IMR-90 (cell line): ENCODE measurements around the gene SLC10A6. TPM values are rescaled to one million over a fixed set of nuclear protein-coding genes. Genes with fewer than 3 reads are reported as not detected.

ENCODE experiments used
- ATAC-seq: fragments of 200-7000 bp; cut with Tn5 transposase; 2 replicates; pipeline ENCODE4 v1.9.1; 2020; ENCODE audit warnings: low read depth, mild to moderate bottlenecking, moderate library complexity
- BruUV-seq: library from RNA; stranded (reverse); fragments of 400-500 nt; replicated peaks from 2 replicates; lab custom pipeline; 2021; lab: Mats Ljungman, UMichigan
- CTCF ChIA-PET: fragments of 300-600 bp; formaldehyde crosslinking; extraction: SDS; loops from one replicate; lab custom pipeline; 2021; ENCODE audit warnings: antibody characterized with exemption; lab: Yijun Ruan, JAX
- POLR2A ChIA-PET: fragments of 300-600 bp; sonication (Branson Sonifier 250); formaldehyde crosslinking; loops from one replicate; lab custom pipeline; 2022; ENCODE audit warnings: antibody characterized with exemption; ENCODE audit not compliant: unreplicated experiment; lab: Charles Lee
- DNase-seq: peaks from one replicate; pipeline ENCODE4 v3.0.0; 2013
- H2AFZ ChIP-seq: replicated peaks from 2 replicates; pipeline ENCODE3; 2013; ENCODE audit warnings: low read length, mild to moderate bottlenecking; ENCODE audit not compliant: poor library complexity
- H2AK5ac ChIP-seq: 2 replicates; pipeline ENCODE4 v1.6.1; 2013; ENCODE audit warnings: low read depth, low read length, inconsistent platforms
- H2AK9ac ChIP-seq: replicated peaks from 2 replicates; pipeline ENCODE3; 2013; ENCODE audit warnings: mild to moderate bottlenecking, low read depth, low read length, moderate library complexity; ENCODE audit not compliant: poor library complexity
- H2BK120ac ChIP-seq: 2 replicates; pipeline ENCODE4 v1.6.1; 2013; ENCODE audit warnings: low read depth, low read length, inconsistent platforms
- H2BK15ac ChIP-seq: 3 replicates; pipeline ENCODE4 v1.6.1; 2013; ENCODE audit warnings: low read depth, low read length, inconsistent platforms
- H2BK20ac ChIP-seq: 2 replicates; pipeline ENCODE4 v1.6.1; 2013; ENCODE audit warnings: low read depth, mild to moderate bottlenecking, inconsistent platforms, low read length, moderate library complexity
- H2BK5ac ChIP-seq: 2 replicates; pipeline ENCODE4 v1.6.1; 2013; ENCODE audit warnings: mild to moderate bottlenecking, low read depth, low read length, inconsistent platforms; ENCODE audit not compliant: poor library complexity, severe bottlenecking
- H3K14ac ChIP-seq: replicated peaks from 2 replicates; pipeline ENCODE4 v1.6.1; 2013; ENCODE audit warnings: low read depth, low read length, inconsistent platforms
- H3K18ac ChIP-seq: 2 replicates; pipeline ENCODE4 v1.6.1; 2013; ENCODE audit warnings: low read depth, low read length, control low read depth
- H3K23ac ChIP-seq: 2 replicates; pipeline ENCODE4 v1.6.1; 2013; ENCODE audit warnings: low read depth, low read length, inconsistent platforms
- H3K27ac ChIP-seq: 2 replicates; pipeline ENCODE4 v1.5.1; 2013; ENCODE audit warnings: mild to moderate bottlenecking, control low read depth, low read length; ENCODE audit not compliant: insufficient read depth
- H3K27me3 ChIP-seq: 2 replicates; pipeline ENCODE4 v1.6.1; 2013; ENCODE audit warnings: low read length; ENCODE audit not compliant: control insufficient read depth, insufficient read depth
- H3K36me3 ChIP-seq: 2 replicates; pipeline ENCODE4 v1.6.1; 2013; ENCODE audit warnings: low read length, mixed read lengths; ENCODE audit not compliant: control insufficient read depth, insufficient read depth
- H3K4ac ChIP-seq: 2 replicates; pipeline ENCODE4 v1.6.1; 2013; ENCODE audit warnings: low read depth, low read length, inconsistent platforms
- H3K4me1 ChIP-seq: 2 replicates; pipeline ENCODE4 v1.6.1; 2013; ENCODE audit warnings: low read length, mixed read lengths; ENCODE audit not compliant: control insufficient read depth, insufficient read depth
- H3K4me2 ChIP-seq: 2 replicates; pipeline ENCODE4 v1.6.1; 2013; ENCODE audit warnings: low read depth, mild to moderate bottlenecking, control low read depth, low read length, moderate library complexity
- H3K4me3 ChIP-seq: 2 replicates; pipeline ENCODE4 v1.5.1; 2013; ENCODE audit warnings: low read depth, mild to moderate bottlenecking, control low read depth, low read length, moderate library complexity; ENCODE audit not compliant: insufficient read depth
- H3K56ac ChIP-seq: 2 replicates; pipeline ENCODE4 v1.6.1; 2013; ENCODE audit warnings: low read length, inconsistent platforms; ENCODE audit not compliant: insufficient read depth; ENCODE audit errors: extremely low read depth
- H3K79me1 ChIP-seq, 2 experiments: 2 replicates each; pipeline ENCODE4 v1.6.1; 2013; ENCODE audit warnings: low read length in 2 of 2, inconsistent platforms in 1 of 2, low read depth in 1 of 2
- H3K9ac ChIP-seq: 2 replicates; pipeline ENCODE4 v1.6.1; 2013; ENCODE audit warnings: low read depth, low read length, control low read depth
- H3K9me1 ChIP-seq: 2 replicates; pipeline ENCODE4 v1.6.1; 2013; ENCODE audit warnings: low read length, inconsistent platforms; ENCODE audit not compliant: insufficient read depth
- H3K9me3 ChIP-seq: 2 replicates; pipeline ENCODE4 v1.6.1; 2013; ENCODE audit warnings: low read length; ENCODE audit not compliant: control insufficient read depth, insufficient read depth
- H4K20me1 ChIP-seq: 2 replicates; pipeline ENCODE4 v1.6.1; 2013; ENCODE audit warnings: low read length, inconsistent platforms; ENCODE audit not compliant: insufficient read depth
- H4K5ac ChIP-seq: 2 replicates; pipeline ENCODE4 v1.6.1; 2013; ENCODE audit warnings: mild to moderate bottlenecking, low read depth, low read length, control low read depth
- H4K8ac ChIP-seq, 2 experiments: 2 replicates each; pipeline ENCODE4 v1.6.1; 2013; ENCODE audit warnings: low read depth in 2 of 2, low read length in 2 of 2, control low read depth in 1 of 2, inconsistent platforms in 1 of 2
- H4K91ac ChIP-seq: 2 replicates; pipeline ENCODE4 v1.6.1; 2013; ENCODE audit warnings: low read depth, low read length, inconsistent platforms; ENCODE audit not compliant: insufficient read depth
- BHLHE40 ChIP-seq: fragments of 150-350 bp; IDR thresholded peaks from 2 replicates; pipeline ENCODE4 v1.6.1; 2016; ENCODE audit warnings: mild to moderate bottlenecking, low read depth, low read length
- CHD1 ChIP-seq: IDR thresholded peaks from 2 replicates; pipeline ENCODE4 v1.6.1; 2012; ENCODE audit warnings: low read depth, low read length, improper control_type of control experiment
- ELK1 ChIP-seq: fragments of 150-350 bp; IDR thresholded peaks from 2 replicates; pipeline ENCODE4 v1.6.1; 2016; ENCODE audit warnings: low read depth, mild to moderate bottlenecking, low read length, moderate library complexity, borderline replicate concordance
- FOS ChIP-seq: fragments of 150-350 bp; IDR thresholded peaks from 2 replicates; pipeline ENCODE4 v1.6.1; 2016; ENCODE audit warnings: low read depth, low read length
- MAFK ChIP-seq: IDR thresholded peaks from 2 replicates; pipeline ENCODE4 v1.6.1; 2012; ENCODE audit warnings: low read depth, low read length, improper control_type of control experiment
- MAZ ChIP-seq: IDR thresholded peaks from 2 replicates; pipeline ENCODE4 v1.6.1; 2012; ENCODE audit warnings: low read depth, mild to moderate bottlenecking, low read length, improper control_type of control experiment, moderate library complexity, borderline replicate concordance
- MXI1 ChIP-seq: IDR thresholded peaks from 2 replicates; pipeline ENCODE4 v1.6.1; 2012; ENCODE audit warnings: low read depth, mild to moderate bottlenecking, low read length, moderate library complexity, borderline replicate concordance
- POLR2A ChIP-seq: IDR thresholded peaks from 2 replicates; pipeline ENCODE4 v1.6.1; 2012; ENCODE audit warnings: mild to moderate bottlenecking, low read depth, low read length
- RAD21 ChIP-seq: IDR thresholded peaks from 2 replicates; pipeline ENCODE4 v1.6.1; 2012; ENCODE audit warnings: low read length, improper control_type of control experiment
- RCOR1 ChIP-seq: IDR thresholded peaks from 2 replicates; pipeline ENCODE4 v1.6.1; 2012; ENCODE audit warnings: mild to moderate bottlenecking, low read length, improper control_type of control experiment; ENCODE audit not compliant: insufficient replicate concordance
- RFX5 ChIP-seq: IDR thresholded peaks from 2 replicates; pipeline ENCODE4 v1.8.0; 2012; ENCODE audit warnings: low read depth, mild to moderate bottlenecking, low read length, moderate library complexity
- WGBS, 2 experiments: methylation state at CpG; one replicate each; pipeline versions ENCODE4 v1.1.5 to v1.1.7; 2013; ENCODE audit warnings: missing lambda C conversion rate in 2 of 2; ENCODE audit not compliant: insufficient read length in 1 of 2; ENCODE audit errors: extremely low coverage in 2 of 2; 5-methylcytosine and 5-hydroxymethylcytosine counted together
- dilution Hi-C: fragments of 300-500 bp; cut with HindIII; formaldehyde crosslinking; loops from one replicate; pipeline ENCODE4 v1.14.3; 2018; ENCODE audit warnings: low sequenced_read_pairs; ENCODE audit not compliant: unreplicated experiment
- in situ Hi-C: fragments of 300-500 bp; cut with MboI; formaldehyde crosslinking; loops from 3 replicates; pipeline ENCODE4 v1.14.3; 2019; ENCODE audit warnings: low sequenced_read_pairs, inconsistent platforms, mixed read lengths
- intact Hi-C: fragments of 100-400 bp; cut with micrococcal nuclease; formaldehyde crosslinking; loops from 2 replicates; pipeline ENCODE4 v1.10.0; 2022
- polyA plus RNA-seq, 3 experiments: library from polyadenylated mRNA; depleted of rRNA; stranded (reverse); fragments of >200 nt; gene quantifications; 2 replicates each; pipeline ENCODE4 v1.2.3, GENCODE V29; 2012; ENCODE audit warnings: low replicate concordance in 1 of 3
- total RNA-seq: library from RNA; depleted of rRNA; stranded (reverse); fragments of >200 nt; gene quantifications from 2 replicates; pipeline ENCODE4 v1.2.3, GENCODE V29; 2012
- TF ChIP-seq, protein P1 (sequence below): fragments of 150-350 bp; IDR thresholded peaks from 2 replicates; pipeline ENCODE4 v1.6.1; 2017; ENCODE audit warnings: mild to moderate bottlenecking, antibody characterized with exemption, low read length, low read depth

SLC10A6 gene
- total and polyA plus RNA-seq, 2 of the 4 experiments (the other 2 are of a cell fraction), result not detected

DNA sequence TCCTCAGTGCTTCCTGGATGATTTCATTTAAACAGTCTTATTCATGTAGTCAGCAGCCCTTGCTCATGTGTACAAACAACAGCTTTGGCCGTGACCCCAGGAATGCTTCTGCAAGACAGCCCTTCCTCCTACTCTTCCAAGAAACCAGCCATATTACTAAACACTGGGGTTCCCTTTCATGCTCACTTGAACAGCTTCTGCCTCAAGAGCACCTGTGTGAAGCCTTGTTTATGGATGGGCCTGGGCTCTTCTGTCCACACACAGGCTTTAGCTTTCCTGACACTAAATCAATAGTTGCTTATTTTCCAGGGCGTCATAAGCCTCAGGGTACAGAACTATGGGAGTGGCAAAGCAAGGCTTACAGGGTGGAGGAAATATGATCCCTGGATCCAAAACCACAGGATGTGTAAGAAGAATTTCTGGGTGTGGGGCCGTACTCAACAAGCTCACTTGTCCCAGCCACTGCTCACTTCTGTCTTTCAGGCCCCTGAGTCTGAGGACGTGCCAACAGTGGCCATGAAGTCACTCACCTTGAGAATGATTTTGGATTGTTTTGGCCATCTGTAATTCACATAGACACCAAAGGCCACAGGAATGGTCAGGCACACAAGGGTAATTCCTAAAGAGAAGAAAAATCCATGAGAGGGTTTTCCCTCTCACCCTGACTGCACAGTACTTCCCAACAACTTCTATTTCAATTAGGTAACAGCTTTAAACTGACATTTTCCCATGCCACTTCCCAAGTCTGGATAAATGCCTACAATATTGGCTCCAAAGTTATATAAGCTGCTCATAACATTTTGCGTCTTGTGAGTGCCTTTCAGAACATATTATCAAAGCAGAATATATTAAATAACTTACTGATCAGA, 17.7 kb downstream of the SLC10A6 start (continued):
- TF ChIP-seq ELK1 (no peak), RFX5 (no peak), RAD21 (no peak)

- Histone ChIP-seq H3K4me2 (no peak overlapping the region), H3K4ac (no peak overlapping the region), H2AK5ac (no peak overlapping the region), H3K27ac (no peak overlapping the region), H3K79me1 (no peaks in the 10 kb centered on the region), H3K9me1 (peaks cover 5% of the 10 kb centered on the region), H4K5ac (no peak overlapping the region; the same call in 1 of the 2 replicates), H4K8ac (no peak overlapping the region), H3K14ac (no peak overlapping the region; the same call in 1 of the 2 replicates), H2BK120ac (no peak overlapping the region), H2AK9ac (no peak overlapping the region), H3K27me3 (no peaks in the 10 kb centered on the region), H3K9me3 (0 out of 2 replicates have a peak, but pooled peaks cover 2% of the 10 kb centered on the region), H3K4me3 (no peak overlapping the region), H4K20me1 (no peaks in the 10 kb centered on the region), H2AFZ (no peak overlapping the region), H4K91ac (no peak overlapping the region), H3K56ac (no peak overlapping the region), H2BK15ac (no peak overlapping the region), H2BK20ac (no peak overlapping the region), H3K36me3 (no peaks in the 10 kb centered on the region), H3K18ac (peak overlapping the region; percentile 47; the same call in 1 of the 2 replicates), H3K9ac (no peak overlapping the region), H2BK5ac (no peak overlapping the region), H3K4me1 (peaks cover 4% of the 10 kb centered on the region), H3K23ac (no peak overlapping the region)
- CTCF ChIA-PET, result interaction anchor here (1.1 to 1.5 kb wide), 2 partner anchors 69 to 238 kb away, joined by 3 read pairs; no protein-coding TSS in a partner anchor
- no TSS peak for BruUV-seq
- TF ChIP-seq MAZ, result no peak
- TF ChIP-seq CHD1, result no peak
- TF ChIP-seq BHLHE40, result no peak
- TF ChIP-seq MAFK, result no peak
- no peak for TF ChIP-seq FOS
- TF ChIP-seq, protein P1, sequence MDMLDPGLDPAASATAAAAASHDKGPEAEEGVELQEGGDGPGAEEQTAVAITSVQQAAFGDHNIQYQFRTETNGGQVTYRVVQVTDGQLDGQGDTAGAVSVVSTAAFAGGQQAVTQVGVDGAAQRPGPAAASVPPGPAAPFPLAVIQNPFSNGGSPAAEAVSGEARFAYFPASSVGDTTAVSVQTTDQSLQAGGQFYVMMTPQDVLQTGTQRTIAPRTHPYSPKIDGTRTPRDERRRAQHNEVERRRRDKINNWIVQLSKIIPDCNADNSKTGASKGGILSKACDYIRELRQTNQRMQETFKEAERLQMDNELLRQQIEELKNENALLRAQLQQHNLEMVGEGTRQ, result no peak
- no peak for TF ChIP-seq RAD21
- TF ChIP-seq ELK1, result no peak
- no peak for TF ChIP-seq RCOR1
- TF ChIP-seq MXI1, result no peak
- no peak for TF ChIP-seq POLR2A
- WGBS, 2 experiments, result no CpG with 5 or more reads among the region's 3 CpGs
- in situ Hi-C loops (no loop called here), intact Hi-C loops (no loop called here), dilution Hi-C loops (no loop called here)
- no peak for ATAC-seq
- POLR2A ChIA-PET, result no interaction called here
- DNase-seq, result peak; percentile 44
These were observed 23.7 kb downstream of the SLC10A6 start for GRCh38 chr4:86825511-86825910.
